Type B pancreatic cell (in vitro differentiated cells): Measurements from ENCODE around the gene GRIN1. TPM values are rescaled to one million over a fixed set of nuclear protein-coding genes. Genes with fewer than 3 reads are reported as not detected.

Source experiments
- DNase-seq: peaks from one replicate; pipeline ENCODE4 v3.0.0; 2021; ENCODE audit warnings: mixed read lengths; ENCODE audit not compliant: unreplicated experiment; ENCODE audit errors: extremely low spot score
- H3K27ac Mint-ChIP-seq: 2 replicates; pipeline ENCODE4 v1.8.0; 2021; ENCODE audit warnings: mild to moderate bottlenecking, mixed read lengths
- H3K27me3 Mint-ChIP-seq: 2 replicates; pipeline ENCODE4 v1.8.0; 2021; ENCODE audit warnings: mixed read lengths
- H3K36me3 Mint-ChIP-seq: 2 replicates; pipeline ENCODE4 v1.8.0; 2021; ENCODE audit warnings: mixed read lengths
- H3K4me1 Mint-ChIP-seq: one replicate; pipeline ENCODE4 v1.8.0; 2021; ENCODE audit warnings: mixed read lengths; ENCODE audit not compliant: unreplicated experiment
- H3K4me3 Mint-ChIP-seq: 2 replicates; pipeline ENCODE4 v1.8.0; 2021; ENCODE audit warnings: mild to moderate bottlenecking, mixed read lengths
- H3K9me3 Mint-ChIP-seq: 2 replicates; pipeline ENCODE4 v1.8.0; 2021; ENCODE audit warnings: mixed read lengths
- total RNA-seq: library from RNA; stranded (reverse); gene quantifications from 2 replicates; pipeline ENCODE4 v1.2.1, GENCODE V29; 2021; ENCODE audit warnings: low replicate concordance
- TF ChIP-seq, protein P1 (sequence below): fragments of 200-600 bp; sonication (generic); conservative IDR thresholded peaks from 2 replicates; pipeline ENCODE4 v1.5.0; 2021; ENCODE audit warnings: antibody characterized with exemption, mild to moderate bottlenecking

The GRIN1 gene
- total RNA-seq, 1 donor from 2014 or later: 0.94 TPM

DNA sequence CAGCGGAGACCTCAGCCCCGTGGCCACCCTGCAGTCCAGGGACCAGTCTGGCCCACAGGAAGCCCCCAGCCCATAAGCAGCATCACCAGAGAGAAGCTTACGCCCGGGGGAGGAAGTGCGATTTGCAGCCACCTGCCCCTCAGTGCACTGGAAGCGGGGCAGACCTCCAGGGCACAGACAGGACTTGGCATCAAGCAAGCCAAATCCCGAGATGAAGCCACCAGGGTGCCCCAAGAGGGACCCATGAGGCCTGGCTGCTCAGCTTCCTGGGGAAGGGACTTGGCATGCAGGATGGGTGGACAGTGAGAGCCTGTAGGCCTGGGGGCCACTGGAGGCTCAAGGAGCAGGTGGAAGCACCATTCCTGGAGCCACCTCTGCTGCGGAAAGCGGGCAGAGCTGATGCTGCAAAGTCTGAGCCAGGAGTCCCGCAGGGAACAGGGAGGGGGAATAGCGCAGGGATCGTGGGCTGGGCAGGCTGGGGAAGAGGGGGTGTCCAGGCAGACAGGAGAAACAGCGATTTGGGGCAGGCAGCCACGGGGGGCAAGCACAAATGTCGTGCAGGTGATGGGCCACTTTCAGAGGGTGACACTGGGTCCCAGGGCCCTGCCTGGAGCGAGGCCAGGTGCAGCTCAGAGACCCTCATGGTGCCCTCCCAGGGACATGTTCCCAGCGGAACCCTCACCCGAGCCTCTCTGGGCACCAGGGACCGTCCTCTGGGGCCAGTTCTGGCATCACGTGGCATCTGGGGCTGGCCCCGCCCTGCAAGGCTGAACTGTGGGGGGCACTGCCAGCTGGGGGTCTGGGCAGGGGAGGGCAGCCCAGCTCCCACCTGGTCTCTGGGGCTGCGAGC, 27.7 kb downstream of the GRIN1 start:
- Mint-ChIP-seq H3K4me1 (no peaks in the 10 kb centered on the region), H3K27me3 (peaks cover 58% of the 10 kb centered on the region), H3K4me3 (no peak overlapping the region), H3K36me3 (no peaks in the 10 kb centered on the region), H3K27ac (no peak overlapping the region), H3K9me3 (no peaks in the 10 kb centered on the region)
- TF ChIP-seq, protein P1, sequence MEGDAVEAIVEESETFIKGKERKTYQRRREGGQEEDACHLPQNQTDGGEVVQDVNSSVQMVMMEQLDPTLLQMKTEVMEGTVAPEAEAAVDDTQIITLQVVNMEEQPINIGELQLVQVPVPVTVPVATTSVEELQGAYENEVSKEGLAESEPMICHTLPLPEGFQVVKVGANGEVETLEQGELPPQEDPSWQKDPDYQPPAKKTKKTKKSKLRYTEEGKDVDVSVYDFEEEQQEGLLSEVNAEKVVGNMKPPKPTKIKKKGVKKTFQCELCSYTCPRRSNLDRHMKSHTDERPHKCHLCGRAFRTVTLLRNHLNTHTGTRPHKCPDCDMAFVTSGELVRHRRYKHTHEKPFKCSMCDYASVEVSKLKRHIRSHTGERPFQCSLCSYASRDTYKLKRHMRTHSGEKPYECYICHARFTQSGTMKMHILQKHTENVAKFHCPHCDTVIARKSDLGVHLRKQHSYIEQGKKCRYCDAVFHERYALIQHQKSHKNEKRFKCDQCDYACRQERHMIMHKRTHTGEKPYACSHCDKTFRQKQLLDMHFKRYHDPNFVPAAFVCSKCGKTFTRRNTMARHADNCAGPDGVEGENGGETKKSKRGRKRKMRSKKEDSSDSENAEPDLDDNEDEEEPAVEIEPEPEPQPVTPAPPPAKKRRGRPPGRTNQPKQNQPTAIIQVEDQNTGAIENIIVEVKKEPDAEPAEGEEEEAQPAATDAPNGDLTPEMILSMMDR: no peak
- no peak for DNase-seq

DNA sequence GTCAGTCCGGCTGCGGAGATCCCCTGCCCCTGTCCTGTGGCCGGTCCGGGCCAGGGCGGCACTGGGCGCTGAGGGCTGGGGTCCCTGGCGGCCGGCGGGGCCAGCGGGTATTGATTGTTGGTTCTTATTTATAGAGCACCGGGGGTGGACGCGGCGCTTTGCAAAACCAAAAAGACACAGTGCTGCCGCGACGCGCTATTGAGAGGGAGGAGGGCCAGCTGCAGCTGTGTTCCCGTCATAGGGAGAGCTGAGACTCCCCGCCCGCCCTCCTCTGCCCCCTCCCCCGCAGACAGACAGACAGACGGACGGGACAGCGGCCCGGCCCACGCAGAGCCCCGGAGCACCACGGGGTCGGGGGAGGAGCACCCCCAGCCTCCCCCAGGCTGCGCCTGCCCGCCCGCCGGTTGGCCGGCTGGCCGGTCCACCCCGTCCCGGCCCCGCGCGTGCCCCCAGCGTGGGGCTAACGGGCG, 28.4 kb downstream of the GRIN1 start:
- no peak overlapping the region for H3K4me3 Mint-ChIP-seq
- TF ChIP-seq, protein P1: no peak
- H3K27ac Mint-ChIP-seq: no peak overlapping the region
- H3K9me3 Mint-ChIP-seq: no peaks in the 10 kb centered on the region
- no peak for DNase-seq
- H3K4me1 Mint-ChIP-seq: no peaks in the 10 kb centered on the region
- no peaks in the 10 kb centered on the region for H3K36me3 Mint-ChIP-seq
- peaks cover 55% of the 10 kb centered on the region for H3K27me3 Mint-ChIP-seq

DNA sequence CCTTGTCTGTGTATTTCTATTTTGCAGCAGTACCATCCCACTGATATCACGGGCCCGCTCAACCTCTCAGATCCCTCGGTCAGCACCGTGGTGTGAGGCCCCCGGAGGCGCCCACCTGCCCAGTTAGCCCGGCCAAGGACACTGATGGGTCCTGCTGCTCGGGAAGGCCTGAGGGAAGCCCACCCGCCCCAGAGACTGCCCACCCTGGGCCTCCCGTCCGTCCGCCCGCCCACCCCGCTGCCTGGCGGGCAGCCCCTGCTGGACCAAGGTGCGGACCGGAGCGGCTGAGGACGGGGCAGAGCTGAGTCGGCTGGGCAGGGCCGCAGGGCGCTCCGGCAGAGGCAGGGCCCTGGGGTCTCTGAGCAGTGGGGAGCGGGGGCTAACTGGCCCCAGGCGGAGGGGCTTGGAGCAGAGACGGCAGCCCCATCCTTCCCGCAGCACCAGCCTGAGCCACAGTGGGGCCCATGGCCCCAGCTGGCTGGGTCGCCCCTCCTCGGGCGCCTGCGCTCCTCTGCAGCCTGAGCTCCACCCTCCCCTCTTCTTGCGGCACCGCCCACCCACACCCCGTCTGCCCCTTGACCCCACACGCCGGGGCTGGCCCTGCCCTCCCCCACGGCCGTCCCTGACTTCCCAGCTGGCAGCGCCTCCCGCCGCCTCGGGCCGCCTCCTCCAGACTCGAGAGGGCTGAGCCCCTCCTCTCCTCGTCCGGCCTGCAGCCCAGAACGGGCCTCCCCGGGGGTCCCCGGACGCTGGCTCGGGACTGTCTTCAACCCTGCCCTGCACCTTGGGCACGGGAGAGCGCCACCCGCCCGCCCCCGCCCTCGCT, 29.0 kb downstream of the GRIN1 start:
- Mint-ChIP-seq H3K4me3 (peak overlapping the region; percentile 51), H3K9me3 (no peaks in the 10 kb centered on the region), H3K27ac (no peak overlapping the region), H3K36me3 (no peaks in the 10 kb centered on the region), H3K4me1 (no peaks in the 10 kb centered on the region), H3K27me3 (peaks cover 51% of the 10 kb centered on the region)
- TF ChIP-seq, protein P1: no peak
- DNase-seq: no peak

DNA sequence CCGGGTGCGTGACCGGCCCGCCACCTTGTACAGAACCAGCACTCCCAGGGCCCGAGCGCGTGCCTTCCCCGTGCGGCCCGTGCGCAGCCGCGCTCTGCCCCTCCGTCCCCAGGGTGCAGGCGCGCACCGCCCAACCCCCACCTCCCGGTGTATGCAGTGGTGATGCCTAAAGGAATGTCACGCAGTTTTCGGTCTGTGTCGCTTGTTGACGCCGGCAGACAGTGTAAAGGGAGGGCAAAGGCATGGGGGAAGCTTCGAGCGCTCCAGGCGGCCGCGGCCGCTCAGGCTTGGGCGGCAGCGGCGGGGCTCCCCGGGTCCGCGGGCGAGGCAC, 29.6 kb downstream of the GRIN1 start:
- TF ChIP-seq, protein P1: no peak
- no peak for DNase-seq
- Mint-ChIP-seq H3K27ac (no peak overlapping the region), H3K4me3 (peak overlapping the region; percentile 57), H3K27me3 (peaks cover 51% of the 10 kb centered on the region), H3K36me3 (no peaks in the 10 kb centered on the region), H3K9me3 (no peaks in the 10 kb centered on the region), H3K4me1 (no peaks in the 10 kb centered on the region)

DNA sequence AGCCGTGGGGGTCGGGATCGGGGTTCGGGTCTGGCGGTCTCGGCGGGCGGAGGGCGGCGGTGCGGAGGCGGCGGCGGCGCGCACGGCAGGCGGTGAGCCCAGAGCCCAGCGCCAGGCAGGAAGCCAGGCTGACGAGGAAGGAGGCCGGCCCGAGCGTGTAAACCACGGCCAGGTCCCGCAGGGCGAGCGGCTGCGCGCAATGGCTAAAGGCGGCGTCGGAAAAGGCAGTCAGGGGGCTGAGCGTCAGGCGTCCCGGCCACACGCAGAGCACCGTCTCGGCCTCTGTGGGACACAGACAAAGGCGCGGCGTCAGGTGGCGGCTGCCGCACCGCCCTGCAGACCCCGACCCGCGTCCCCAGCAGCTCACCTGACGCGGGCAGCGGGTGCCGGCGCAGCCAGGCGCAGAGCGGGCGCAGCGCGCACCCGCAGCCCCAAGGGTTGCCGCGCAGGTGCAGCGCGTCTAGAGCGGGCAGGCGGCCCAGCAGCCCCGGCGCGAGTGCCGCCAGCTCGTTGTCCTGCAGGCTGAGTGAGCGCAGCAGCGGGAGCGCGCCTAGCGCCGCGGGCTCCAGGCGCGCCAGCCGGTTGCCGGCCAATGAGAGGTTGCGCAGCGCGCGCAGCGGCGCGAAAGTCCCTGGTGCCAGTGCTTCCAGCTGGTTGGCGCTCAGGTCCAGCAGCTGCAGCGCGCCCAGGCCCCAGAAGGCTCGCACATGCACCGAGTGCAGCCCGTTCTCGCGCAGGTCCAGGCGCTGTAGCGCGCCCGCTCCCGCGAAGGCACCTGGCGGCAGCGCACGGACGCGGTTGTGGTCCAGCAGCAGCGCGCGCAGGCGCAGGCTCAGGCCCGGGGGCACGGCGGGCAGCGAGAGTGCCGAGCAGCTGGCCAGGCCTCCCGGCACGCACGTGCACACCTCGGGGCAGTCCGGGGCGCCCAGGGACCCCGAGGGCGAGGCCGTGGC, 30.2 kb downstream of the GRIN1 start:
- Mint-ChIP-seq H3K4me1 (no peaks in the 10 kb centered on the region), H3K36me3 (no peaks in the 10 kb centered on the region), H3K27ac (no peak overlapping the region), H3K4me3 (peak overlapping the region; percentile 78), H3K9me3 (no peaks in the 10 kb centered on the region), H3K27me3 (peaks cover 49% of the 10 kb centered on the region)
- DNase-seq: no peak
- TF ChIP-seq, protein P1: no peak
